A549 (cell line): Measurements from ENCODE around the gene NFIA. TPM values are rescaled to one million over a fixed set of nuclear protein-coding genes. Genes with fewer than 3 reads are reported as not detected.

Experiments used
- ATAC-seq, 2 experiments: fragments of 200-7000 bp in 1 of 2; fragments of >200 bp in 1 of 2; cut with Nextera tagmentation in 1 of 2; cut with Tn5 transposase in 1 of 2; 3 replicates each; pipeline versions ENCODE4 v1.8.0 to v1.9.1; 2018 to 2020; ENCODE audit warnings: mild to moderate bottlenecking in 1 of 2, moderate library complexity in 1 of 2
- CTCF ChIA-PET: fragments of 300-600 bp; sonication (Branson Sonifier 250); formaldehyde crosslinking; extraction: SDS; loops from one replicate; lab custom pipeline; 2021; ENCODE audit warnings: antibody characterized with exemption, inconsistent platforms; lab: Yijun Ruan, JAX
- POLR2A ChIA-PET: fragments of 350-600 bp; formaldehyde crosslinking; extraction: SDS; loops from one replicate; lab custom pipeline; 2021; ENCODE audit warnings: antibody characterized with exemption, inconsistent platforms; lab: Yijun Ruan, JAX
- DNase-seq, 2 experiments: peaks; one replicate each; pipeline versions ENCODE4 v3.0.0 to v3.0.0-alpha.2; 2011 to 2016; ENCODE audit warnings: low read depth in 1 of 2, low spot score in 1 of 2
- FAIRE-seq: peaks from 2 replicates; lab custom pipeline; 2011; peaks lifted over from hg19 to GRCh38; lab: Jason Lieb, UNC
- H3K27ac ChIP-seq, 2 experiments: fragments of >200 bp; sonication (Bioruptor Twin); formaldehyde crosslinking; 3 replicates each; pipeline ENCODE4 v1.5.1; 2016 to 2017
- H3K4me1 ChIP-seq: fragments of >200 bp; sonication (Bioruptor Twin); formaldehyde crosslinking; 3 replicates; pipeline ENCODE4 v1.6.1; 2016
- H3K4me2 ChIP-seq: fragments of >200 bp; sonication (Bioruptor Twin); formaldehyde crosslinking; 3 replicates; pipeline ENCODE4 v1.6.1; 2016
- H3K4me3 ChIP-seq: fragments of >200 bp; sonication (Bioruptor Twin); formaldehyde crosslinking; 3 replicates; pipeline ENCODE4 v1.5.1; 2016
- H3K9me3 ChIP-seq: fragments of >200 bp; sonication (Bioruptor Twin); formaldehyde crosslinking; 3 replicates; pipeline ENCODE4 v1.6.1; 2016
- CBX2 ChIP-seq: fragments of 200-600 bp; sonication (generic); IDR thresholded peaks from 2 replicates; pipeline ENCODE4 v1.6.1; 2016; ENCODE audit warnings: low read depth, mild to moderate bottlenecking, borderline replicate concordance
- CEBPB ChIP-seq, 2 experiments: fragments of >200 bp in 1 of 2; sonication (Bioruptor Twin) in 1 of 2; formaldehyde crosslinking in 1 of 2; IDR thresholded peaks; 2 replicates each; pipeline ENCODE4 v1.6.1; 2012 to 2016
- CHD4 ChIP-seq: fragments of 200-600 bp; sonication (generic); IDR thresholded peaks from 2 replicates; pipeline ENCODE4 v1.6.1; 2016; ENCODE audit warnings: antibody characterized with exemption, mild to moderate bottlenecking, borderline replicate concordance
- EHMT2 ChIP-seq: fragments of 200-600 bp; sonication (generic); IDR thresholded peaks from 2 replicates; pipeline ENCODE4 v1.6.1; 2016; ENCODE audit warnings: antibody characterized with exemption, low read depth, mild to moderate bottlenecking, moderate library complexity
- ELK1 ChIP-seq: fragments of 150-350 bp; IDR thresholded peaks from 2 replicates; pipeline ENCODE4 v1.6.1; 2014; ENCODE audit warnings: low read depth, mild to moderate bottlenecking, low read length
- ESRRA ChIP-seq: fragments of 150-350 bp; IDR thresholded peaks from 2 replicates; pipeline ENCODE4 v1.6.1; 2014; ENCODE audit warnings: mild to moderate bottlenecking, low read length, borderline replicate concordance
- FOSB ChIP-seq: fragments of 250-450 bp; sonication (Bioruptor Pico); IDR thresholded peaks from 2 replicates; pipeline ENCODE4 v1.5.0; 2020; ENCODE audit warnings: mild to moderate bottlenecking, moderate library complexity
- FOXS1 ChIP-seq: fragments of 250-450 bp; sonication (Bioruptor Pico); IDR thresholded peaks from 2 replicates; pipeline ENCODE4 v1.5.0; 2020; ENCODE audit warnings: mild to moderate bottlenecking, moderate library complexity
- HDAC2 ChIP-seq: fragments of 200-600 bp; sonication (generic); IDR thresholded peaks from 2 replicates; pipeline ENCODE4 v1.6.1; 2016
- MAZ ChIP-seq: fragments of 150-350 bp; IDR thresholded peaks from 2 replicates; pipeline ENCODE4 v1.6.1; 2014; ENCODE audit warnings: antibody characterized with exemption, low read depth, low read length, borderline replicate concordance
- MYC ChIP-seq: IDR thresholded peaks from 2 replicates; pipeline ENCODE4 v1.6.1; 2012; ENCODE audit warnings: mild to moderate bottlenecking, inconsistent platforms, low read length, improper control_type of control experiment, borderline replicate concordance
- NPAS2 ChIP-seq: fragments of 250-450 bp; sonication (Bioruptor Pico); IDR thresholded peaks from 2 replicates; pipeline ENCODE4 v1.8.0; 2022; ENCODE audit warnings: mild to moderate bottlenecking, moderate library complexity, borderline replicate concordance
- NR3C1 ChIP-seq: fragments of >200 bp; sonication (Bioruptor Twin); formaldehyde crosslinking; IDR thresholded peaks from 3 replicates; pipeline ENCODE4 v1.6.1; 2017
- PHF8 ChIP-seq: fragments of 200-600 bp; sonication (generic); IDR thresholded peaks from 2 replicates; pipeline ENCODE4 v1.6.1; 2016; ENCODE audit warnings: low read depth, mild to moderate bottlenecking, antibody characterized with exemption, moderate library complexity, borderline replicate concordance
- RFX5 ChIP-seq: fragments of 450-650 bp; IDR thresholded peaks from 2 replicates; pipeline ENCODE4 v1.7.1; 2014; ENCODE audit warnings: antibody characterized with exemption, mild to moderate bottlenecking, moderate library complexity
- RNF2 ChIP-seq: fragments of 200-600 bp; sonication (generic); IDR thresholded peaks from 2 replicates; pipeline ENCODE4 v1.6.1; 2016; ENCODE audit warnings: low read depth, mild to moderate bottlenecking, antibody characterized with exemption, moderate library complexity, borderline replicate concordance
- SREBF2 ChIP-seq: fragments of 450-650 bp; IDR thresholded peaks from 2 replicates; pipeline ENCODE4 v1.6.1; 2014; ENCODE audit warnings: mild to moderate bottlenecking, moderate library complexity
- TFCP2L1 ChIP-seq: fragments of 250-450 bp; sonication (Bioruptor Pico); IDR thresholded peaks from 2 replicates; pipeline ENCODE4 v1.5.0; 2021; ENCODE audit warnings: mild to moderate bottlenecking
- TP53 ChIP-seq: fragments of 250-450 bp; sonication (Bioruptor Pico); IDR thresholded peaks from 2 replicates; pipeline ENCODE4 v1.5.0; 2021; ENCODE audit warnings: mild to moderate bottlenecking, moderate library complexity
- ZFP36 ChIP-seq: fragments of 450-650 bp; IDR thresholded peaks from 2 replicates; pipeline ENCODE4 v1.6.1; 2014; ENCODE audit warnings: borderline replicate concordance; ENCODE audit not compliant: partially characterized antibody
- ZNF302 ChIP-seq: fragments of 250-450 bp; sonication (Bioruptor Pico); IDR thresholded peaks from 2 replicates; pipeline ENCODE4 v1.9.0; 2021; ENCODE audit warnings: inconsistent platforms, mild to moderate bottlenecking, moderate library complexity
- WGBS: methylation state at CpG from one replicate; pipeline ENCODE4 v1.1.6; 2017; ENCODE audit errors: missing lambda C conversion rate; 5-methylcytosine and 5-hydroxymethylcytosine counted together
- polyA plus RNA-seq, 4 experiments: library from polyadenylated mRNA; depleted of rRNA in 3 of 4; stranded (reverse); fragments of >200 nt; fragmentation: RNase III in 1 of 4; extraction: RNeasy Plus Mini Kit Qiagen cat#74134 plus additional on column Dnase treatment in 1 of 4; gene quantifications; 2 replicates in 3 of 4; 3 replicates in 1 of 4; pipeline ENCODE4 v1.2.3, GENCODE V29; 2011 to 2017
- TF ChIP-seq, protein P1 (sequence below): IDR thresholded peaks from 2 replicates; pipeline ENCODE4 v1.6.1; 2012
- TF ChIP-seq, protein P2 (sequence below): IDR thresholded peaks from 2 replicates; pipeline ENCODE4 v1.6.1; 2012
- TF ChIP-seq, protein P3 (sequence below): fragments of 200-600 bp; sonication (generic); IDR thresholded peaks from 2 replicates; pipeline ENCODE4 v1.6.1; 2016; ENCODE audit warnings: antibody characterized with exemption, mild to moderate bottlenecking, moderate library complexity
- TF ChIP-seq, protein P4 (sequence below): fragments of 250-450 bp; sonication (Bioruptor Pico); IDR thresholded peaks from 2 replicates; pipeline ENCODE4 v1.5.0; 2021; ENCODE audit warnings: mild to moderate bottlenecking, moderate library complexity, borderline replicate concordance
- TF ChIP-seq, protein P5 (sequence below): fragments of >200 bp; sonication (Bioruptor Twin); formaldehyde crosslinking; IDR thresholded peaks from 3 replicates; pipeline ENCODE4 v1.5.1; 2016

Gene NFIA
- polyA plus RNA-seq, 2 of the 4 experiments (the other 2 are of a cell fraction) = 6.5 to 25.8 TPM

- TF ChIP-seq HDAC2 = no peak
- TF ChIP-seq PHF8 = no peak
- TF ChIP-seq, protein P1, sequence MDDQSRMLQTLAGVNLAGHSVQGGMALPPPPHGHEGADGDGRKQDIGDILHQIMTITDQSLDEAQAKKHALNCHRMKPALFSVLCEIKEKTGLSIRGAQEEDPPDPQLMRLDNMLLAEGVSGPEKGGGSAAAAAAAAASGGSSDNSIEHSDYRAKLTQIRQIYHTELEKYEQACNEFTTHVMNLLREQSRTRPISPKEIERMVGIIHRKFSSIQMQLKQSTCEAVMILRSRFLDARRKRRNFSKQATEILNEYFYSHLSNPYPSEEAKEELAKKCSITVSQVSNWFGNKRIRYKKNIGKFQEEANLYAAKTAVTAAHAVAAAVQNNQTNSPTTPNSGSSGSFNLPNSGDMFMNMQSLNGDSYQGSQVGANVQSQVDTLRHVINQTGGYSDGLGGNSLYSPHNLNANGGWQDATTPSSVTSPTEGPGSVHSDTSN = no peak
Measured at GRCh38 chr1:61107638-61108037, 25.3 kb downstream of the NFIA start (continued).

GRCh38 chr1:61109158-61109557 lies 26.8 kb downstream of the NFIA start:
- no peak overlapping the region for H3K27ac ChIP-seq
- ATAC-seq = no peak
- TF ChIP-seq, protein P2, sequence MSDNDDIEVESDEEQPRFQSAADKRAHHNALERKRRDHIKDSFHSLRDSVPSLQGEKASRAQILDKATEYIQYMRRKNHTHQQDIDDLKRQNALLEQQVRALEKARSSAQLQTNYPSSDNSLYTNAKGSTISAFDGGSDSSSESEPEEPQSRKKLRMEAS = no peak
- TF ChIP-seq RNF2 = no peak
- no peak for TF ChIP-seq FOXS1 (CRISPR knock-in tag)
- TF ChIP-seq, protein P3, sequence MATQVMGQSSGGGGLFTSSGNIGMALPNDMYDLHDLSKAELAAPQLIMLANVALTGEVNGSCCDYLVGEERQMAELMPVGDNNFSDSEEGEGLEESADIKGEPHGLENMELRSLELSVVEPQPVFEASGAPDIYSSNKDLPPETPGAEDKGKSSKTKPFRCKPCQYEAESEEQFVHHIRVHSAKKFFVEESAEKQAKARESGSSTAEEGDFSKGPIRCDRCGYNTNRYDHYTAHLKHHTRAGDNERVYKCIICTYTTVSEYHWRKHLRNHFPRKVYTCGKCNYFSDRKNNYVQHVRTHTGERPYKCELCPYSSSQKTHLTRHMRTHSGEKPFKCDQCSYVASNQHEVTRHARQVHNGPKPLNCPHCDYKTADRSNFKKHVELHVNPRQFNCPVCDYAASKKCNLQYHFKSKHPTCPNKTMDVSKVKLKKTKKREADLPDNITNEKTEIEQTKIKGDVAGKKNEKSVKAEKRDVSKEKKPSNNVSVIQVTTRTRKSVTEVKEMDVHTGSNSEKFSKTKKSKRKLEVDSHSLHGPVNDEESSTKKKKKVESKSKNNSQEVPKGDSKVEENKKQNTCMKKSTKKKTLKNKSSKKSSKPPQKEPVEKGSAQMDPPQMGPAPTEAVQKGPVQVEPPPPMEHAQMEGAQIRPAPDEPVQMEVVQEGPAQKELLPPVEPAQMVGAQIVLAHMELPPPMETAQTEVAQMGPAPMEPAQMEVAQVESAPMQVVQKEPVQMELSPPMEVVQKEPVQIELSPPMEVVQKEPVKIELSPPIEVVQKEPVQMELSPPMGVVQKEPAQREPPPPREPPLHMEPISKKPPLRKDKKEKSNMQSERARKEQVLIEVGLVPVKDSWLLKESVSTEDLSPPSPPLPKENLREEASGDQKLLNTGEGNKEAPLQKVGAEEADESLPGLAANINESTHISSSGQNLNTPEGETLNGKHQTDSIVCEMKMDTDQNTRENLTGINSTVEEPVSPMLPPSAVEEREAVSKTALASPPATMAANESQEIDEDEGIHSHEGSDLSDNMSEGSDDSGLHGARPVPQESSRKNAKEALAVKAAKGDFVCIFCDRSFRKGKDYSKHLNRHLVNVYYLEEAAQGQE = no peak
- TF ChIP-seq PHF8 = no peak
- no peak for TF ChIP-seq TP53 (CRISPR knock-in tag)
- TF ChIP-seq, protein P4, sequence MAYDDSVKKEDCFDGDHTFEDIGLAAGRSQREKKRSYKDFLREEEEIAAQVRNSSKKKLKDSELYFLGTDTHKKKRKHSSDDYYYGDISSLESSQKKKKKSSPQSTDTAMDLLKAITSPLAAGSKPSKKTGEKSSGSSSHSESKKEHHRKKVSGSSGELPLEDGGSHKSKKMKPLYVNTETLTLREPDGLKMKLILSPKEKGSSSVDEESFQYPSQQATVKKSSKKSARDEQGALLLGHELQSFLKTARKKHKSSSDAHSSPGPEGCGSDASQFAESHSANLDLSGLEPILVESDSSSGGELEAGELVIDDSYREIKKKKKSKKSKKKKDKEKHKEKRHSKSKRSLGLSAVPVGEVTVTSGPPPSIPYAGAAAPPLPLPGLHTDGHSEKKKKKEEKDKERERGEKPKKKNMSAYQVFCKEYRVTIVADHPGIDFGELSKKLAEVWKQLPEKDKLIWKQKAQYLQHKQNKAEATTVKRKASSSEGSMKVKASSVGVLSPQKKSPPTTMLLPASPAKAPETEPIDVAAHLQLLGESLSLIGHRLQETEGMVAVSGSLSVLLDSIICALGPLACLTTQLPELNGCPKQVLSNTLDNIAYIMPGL (CRISPR knock-in tag) = no peak
- TF ChIP-seq ZFP36 = no peak
- no peak for TF ChIP-seq NPAS2 (CRISPR knock-in tag)
- TF ChIP-seq MYC = no peak
- no peak for TF ChIP-seq ESRRA
- TF ChIP-seq CEBPB (IDR thresholded peaks at IDR 0.05) = no peak
- TF ChIP-seq CHD4 = no peak
- TF ChIP-seq NR3C1 = no peak
- no peak for TF ChIP-seq MAZ
- TF ChIP-seq RFX5 = no peak
- TF ChIP-seq, all 56 proteins: peak for 0
- CTCF ChIA-PET = no interaction called here
- Histone ChIP-seq H3K4me3 (no peak overlapping the region), H3K9me3 (peaks cover 4% of the 10 kb centered on the region; the same call in 1 of the 3 replicates), H3K4me2 (no peak overlapping the region), H3K4me1 (0 out of 3 replicates have a peak, but pooled peaks cover 4% of the 10 kb centered on the region)
- POLR2A ChIA-PET = no interaction called here
- DNase-seq (no peak), FAIRE-seq (no peak)
- 100% methylated on average over 1 of the region's 1 CpG for WGBS

GRCh38 chr1:61109910-61110309 lies 27.5 kb downstream of the NFIA start:
- DNase-seq = no peak
- peaks cover 4% of the 10 kb centered on the region; the same call in 1 of the 3 replicates for H3K9me3 ChIP-seq
- peaks cover 11% of the 10 kb centered on the region for H3K4me1 ChIP-seq
- no peak overlapping the region for H3K4me2 ChIP-seq
- FAIRE-seq = no peak
- H3K27ac ChIP-seq = no peak overlapping the region
- H3K4me3 ChIP-seq = no peak overlapping the region
- POLR2A ChIA-PET = no interaction called here
- CTCF ChIA-PET = interaction anchor here (0.6 kb wide), 1 partner anchor 344 kb away, joined by 3 read pairs; no protein-coding TSS in a partner anchor
- no peak for ATAC-seq
- TF ChIP-seq HDAC2 (no peak), ELK1 (no peak), CBX2 (no peak), ZNF302 (no peak), FOSB (no peak), EHMT2 (no peak), TFCP2L1 (CRISPR knock-in tag) (no peak), TP53 (CRISPR knock-in tag) (no peak), SREBF2 (no peak)
- TF ChIP-seq, protein P5, sequence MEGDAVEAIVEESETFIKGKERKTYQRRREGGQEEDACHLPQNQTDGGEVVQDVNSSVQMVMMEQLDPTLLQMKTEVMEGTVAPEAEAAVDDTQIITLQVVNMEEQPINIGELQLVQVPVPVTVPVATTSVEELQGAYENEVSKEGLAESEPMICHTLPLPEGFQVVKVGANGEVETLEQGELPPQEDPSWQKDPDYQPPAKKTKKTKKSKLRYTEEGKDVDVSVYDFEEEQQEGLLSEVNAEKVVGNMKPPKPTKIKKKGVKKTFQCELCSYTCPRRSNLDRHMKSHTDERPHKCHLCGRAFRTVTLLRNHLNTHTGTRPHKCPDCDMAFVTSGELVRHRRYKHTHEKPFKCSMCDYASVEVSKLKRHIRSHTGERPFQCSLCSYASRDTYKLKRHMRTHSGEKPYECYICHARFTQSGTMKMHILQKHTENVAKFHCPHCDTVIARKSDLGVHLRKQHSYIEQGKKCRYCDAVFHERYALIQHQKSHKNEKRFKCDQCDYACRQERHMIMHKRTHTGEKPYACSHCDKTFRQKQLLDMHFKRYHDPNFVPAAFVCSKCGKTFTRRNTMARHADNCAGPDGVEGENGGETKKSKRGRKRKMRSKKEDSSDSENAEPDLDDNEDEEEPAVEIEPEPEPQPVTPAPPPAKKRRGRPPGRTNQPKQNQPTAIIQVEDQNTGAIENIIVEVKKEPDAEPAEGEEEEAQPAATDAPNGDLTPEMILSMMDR = no peak
